HepG2 (cell line): Measurements from ENCODE around the gene STX10. TPM values are rescaled to one million over a fixed set of nuclear protein-coding genes. Genes with fewer than 3 reads are reported as not detected.
A peak's percentile ranks its signal among the peaks of the same experiment; 100 is the strongest.

Experiments
- AKAP8 ChIP-seq: sonication (generic); formaldehyde crosslinking; IDR thresholded peaks from 2 replicates; pipeline ENCODE4 v1.5.1; 2020; ENCODE audit warnings: mild to moderate bottlenecking, missing genetic modification reagents
- HNRNPL ChIP-seq: fragments of 200-400 bp; formaldehyde crosslinking; IDR thresholded peaks from 2 replicates; pipeline ENCODE4 v1.6.1; 2017; ENCODE audit warnings: mild to moderate bottlenecking, low read depth, low read length
- HOXA5 ChIP-seq: sonication (generic); formaldehyde crosslinking; IDR thresholded peaks from 2 replicates; pipeline ENCODE4 v1.4.0; 2020; ENCODE audit warnings: missing genetic modification reagents
- IKZF5 ChIP-seq: IDR thresholded peaks from 2 replicates; pipeline ENCODE4 v1.6.1; 2018; ENCODE audit warnings: missing genetic modification reagents, mild to moderate bottlenecking, missing compliant biosample characterization
- KLF9 ChIP-seq: IDR thresholded peaks from 2 replicates; pipeline ENCODE4 v1.6.1; 2016; ENCODE audit warnings: low read depth
- NFIC ChIP-seq: IDR thresholded peaks from 2 replicates; pipeline ENCODE4 v1.6.1; 2012; ENCODE audit warnings: mild to moderate bottlenecking, low read length, inconsistent platforms
- NR2F6 ChIP-seq, 2 experiments: IDR thresholded peaks; 2 replicates each; pipeline ENCODE4 v1.6.1; 2016; ENCODE audit warnings: antibody characterized with exemption in 1 of 2, mild to moderate bottlenecking in 1 of 2
- SETDB1 ChIP-seq: sonication (generic); formaldehyde crosslinking; IDR thresholded peaks from 2 replicates; pipeline ENCODE4 v1.5.1; 2020; ENCODE audit warnings: missing genetic modification reagents, mild to moderate bottlenecking, borderline replicate concordance
- TEAD2 ChIP-seq: sonication (generic); formaldehyde crosslinking; IDR thresholded peaks from 2 replicates; pipeline ENCODE4 v1.9.0; 2021; ENCODE audit warnings: missing genetic modification reagents
- ZGPAT ChIP-seq: IDR thresholded peaks from 2 replicates; pipeline ENCODE4 v1.6.1; 2016; ENCODE audit warnings: mild to moderate bottlenecking
- ZNF282 ChIP-seq: fragments of 450-650 bp; IDR thresholded peaks from 2 replicates; pipeline ENCODE4 v1.6.1; 2018; ENCODE audit not compliant: partially characterized antibody
- ZNF367 ChIP-seq: sonication (generic); formaldehyde crosslinking; IDR thresholded peaks from 2 replicates; pipeline ENCODE4 v1.4.0; 2020; ENCODE audit warnings: missing genetic modification reagents, borderline replicate concordance
- ZNF547 ChIP-seq: sonication (generic); formaldehyde crosslinking; IDR thresholded peaks from 2 replicates; pipeline ENCODE4 v1.5.1; 2020; ENCODE audit warnings: mild to moderate bottlenecking, missing genetic modification reagents
- ZNF562 ChIP-seq: sonication (generic); formaldehyde crosslinking; IDR thresholded peaks from 2 replicates; pipeline ENCODE4 v1.8.0; 2022; ENCODE audit warnings: missing genetic modification reagents, borderline replicate concordance
- ZNF572 ChIP-seq: sonication (generic); formaldehyde crosslinking; IDR thresholded peaks from 2 replicates; pipeline ENCODE4 v1.5.1; 2020; ENCODE audit warnings: mild to moderate bottlenecking, missing genetic modification reagents
- ZNF629 ChIP-seq: sonication (generic); formaldehyde crosslinking; conservative IDR thresholded peaks from 2 replicates; pipeline ENCODE4 v1.5.0; 2020; ENCODE audit warnings: missing genetic modification reagents
- polyA plus RNA-seq, 8 experiments: library from polyadenylated mRNA; depleted of rRNA in 3 of 8; stranded (reverse) in 7 of 8; unstranded in 1 of 8; fragments of >200 nt; fragmentation: Illumina TruSeq in 4 of 8; extraction: Trizol in 4 of 8; gene quantifications; 2 replicates each; pipeline versions ENCODE4 v1.2.1 to v1.2.3, GENCODE V29; 2011 to 2016; ENCODE audit warnings: low read depth in 4 of 8, missing spikeins in 1 of 8, mixed read lengths in 1 of 8; ENCODE audit not compliant: insufficient read depth in 1 of 8
- total RNA-seq, 5 experiments: library from RNA; depleted of rRNA; stranded (reverse); fragments of >200 nt; fragmentation: Illumina TruSeq; extraction: Trizol; gene quantifications; 2 replicates each; pipeline ENCODE4 v1.2.3, GENCODE V29; 2016; ENCODE audit warnings: low read depth in 1 of 5
- TF ChIP-seq, protein P1 (sequence below): sonication (generic); formaldehyde crosslinking; IDR thresholded peaks from 2 replicates; pipeline ENCODE4 v1.5.0; 2020; ENCODE audit warnings: missing genetic modification reagents
- TF ChIP-seq, protein P2 (sequence below): sonication (generic); formaldehyde crosslinking; IDR thresholded peaks from 2 replicates; pipeline ENCODE4 v1.5.1; 2020; ENCODE audit warnings: missing genetic modification reagents, mild to moderate bottlenecking, borderline replicate concordance
- TF ChIP-seq, protein P3 (sequence below): sonication (generic); formaldehyde crosslinking; IDR thresholded peaks from 2 replicates; pipeline ENCODE4 v1.4.0; 2020; ENCODE audit warnings: missing genetic modification reagents

The STX10 gene
- total and polyA plus RNA-seq, 2 of the 13 experiments (the other 11 are each of a cell fraction or from before 2014, with no cell fraction given) = 47.9 to 66.4 TPM

- TF ChIP-seq, protein P1, sequence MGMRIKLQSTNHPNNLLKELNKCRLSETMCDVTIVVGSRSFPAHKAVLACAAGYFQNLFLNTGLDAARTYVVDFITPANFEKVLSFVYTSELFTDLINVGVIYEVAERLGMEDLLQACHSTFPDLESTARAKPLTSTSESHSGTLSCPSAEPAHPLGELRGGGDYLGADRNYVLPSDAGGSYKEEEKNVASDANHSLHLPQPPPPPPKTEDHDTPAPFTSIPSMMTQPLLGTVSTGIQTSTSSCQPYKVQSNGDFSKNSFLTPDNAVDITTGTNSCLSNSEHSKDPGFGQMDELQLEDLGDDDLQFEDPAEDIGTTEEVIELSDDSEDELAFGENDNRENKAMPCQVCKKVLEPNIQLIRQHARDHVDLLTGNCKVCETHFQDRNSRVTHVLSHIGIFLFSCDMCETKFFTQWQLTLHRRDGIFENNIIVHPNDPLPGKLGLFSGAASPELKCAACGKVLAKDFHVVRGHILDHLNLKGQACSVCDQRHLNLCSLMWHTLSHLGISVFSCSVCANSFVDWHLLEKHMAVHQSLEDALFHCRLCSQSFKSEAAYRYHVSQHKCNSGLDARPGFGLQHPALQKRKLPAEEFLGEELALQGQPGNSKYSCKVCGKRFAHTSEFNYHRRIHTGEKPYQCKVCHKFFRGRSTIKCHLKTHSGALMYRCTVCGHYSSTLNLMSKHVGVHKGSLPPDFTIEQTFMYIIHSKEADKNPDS (CRISPR knock-in tag) = peak; percentile 52; the same call in 1 of the 2 replicates
- no peak; the same call in 1 of the 2 replicates for TF ChIP-seq ZNF547 (CRISPR knock-in tag)
- no peak for TF ChIP-seq SETDB1 (CRISPR knock-in tag)
- TF ChIP-seq KLF9 (CRISPR knock-in tag) = no peak
- TF ChIP-seq NR2F6 (IDR thresholded peaks at IDR 0.05) = no peak
- TF ChIP-seq NR2F6 (CRISPR knock-in tag; IDR thresholded peaks at IDR 0.05) = no peak
- TF ChIP-seq ZNF572 (CRISPR knock-in tag) = no peak
- TF ChIP-seq ZNF629 (CRISPR knock-in tag) = no peak
- no peak for TF ChIP-seq TEAD2
- no peak for TF ChIP-seq HOXA5 (CRISPR knock-in tag)
- no peak for TF ChIP-seq NFIC
- TF ChIP-seq ZNF282 = no peak
- TF ChIP-seq, protein P2, sequence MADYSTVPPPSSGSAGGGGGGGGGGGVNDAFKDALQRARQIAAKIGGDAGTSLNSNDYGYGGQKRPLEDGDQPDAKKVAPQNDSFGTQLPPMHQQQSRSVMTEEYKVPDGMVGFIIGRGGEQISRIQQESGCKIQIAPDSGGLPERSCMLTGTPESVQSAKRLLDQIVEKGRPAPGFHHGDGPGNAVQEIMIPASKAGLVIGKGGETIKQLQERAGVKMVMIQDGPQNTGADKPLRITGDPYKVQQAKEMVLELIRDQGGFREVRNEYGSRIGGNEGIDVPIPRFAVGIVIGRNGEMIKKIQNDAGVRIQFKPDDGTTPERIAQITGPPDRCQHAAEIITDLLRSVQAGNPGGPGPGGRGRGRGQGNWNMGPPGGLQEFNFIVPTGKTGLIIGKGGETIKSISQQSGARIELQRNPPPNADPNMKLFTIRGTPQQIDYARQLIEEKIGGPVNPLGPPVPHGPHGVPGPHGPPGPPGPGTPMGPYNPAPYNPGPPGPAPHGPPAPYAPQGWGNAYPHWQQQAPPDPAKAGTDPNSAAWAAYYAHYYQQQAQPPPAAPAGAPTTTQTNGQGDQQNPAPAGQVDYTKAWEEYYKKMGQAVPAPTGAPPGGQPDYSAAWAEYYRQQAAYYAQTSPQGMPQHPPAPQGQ (CRISPR knock-in tag) = no peak
- no peak for TF ChIP-seq ZNF367 (CRISPR knock-in tag)
- TF ChIP-seq, protein P3, sequence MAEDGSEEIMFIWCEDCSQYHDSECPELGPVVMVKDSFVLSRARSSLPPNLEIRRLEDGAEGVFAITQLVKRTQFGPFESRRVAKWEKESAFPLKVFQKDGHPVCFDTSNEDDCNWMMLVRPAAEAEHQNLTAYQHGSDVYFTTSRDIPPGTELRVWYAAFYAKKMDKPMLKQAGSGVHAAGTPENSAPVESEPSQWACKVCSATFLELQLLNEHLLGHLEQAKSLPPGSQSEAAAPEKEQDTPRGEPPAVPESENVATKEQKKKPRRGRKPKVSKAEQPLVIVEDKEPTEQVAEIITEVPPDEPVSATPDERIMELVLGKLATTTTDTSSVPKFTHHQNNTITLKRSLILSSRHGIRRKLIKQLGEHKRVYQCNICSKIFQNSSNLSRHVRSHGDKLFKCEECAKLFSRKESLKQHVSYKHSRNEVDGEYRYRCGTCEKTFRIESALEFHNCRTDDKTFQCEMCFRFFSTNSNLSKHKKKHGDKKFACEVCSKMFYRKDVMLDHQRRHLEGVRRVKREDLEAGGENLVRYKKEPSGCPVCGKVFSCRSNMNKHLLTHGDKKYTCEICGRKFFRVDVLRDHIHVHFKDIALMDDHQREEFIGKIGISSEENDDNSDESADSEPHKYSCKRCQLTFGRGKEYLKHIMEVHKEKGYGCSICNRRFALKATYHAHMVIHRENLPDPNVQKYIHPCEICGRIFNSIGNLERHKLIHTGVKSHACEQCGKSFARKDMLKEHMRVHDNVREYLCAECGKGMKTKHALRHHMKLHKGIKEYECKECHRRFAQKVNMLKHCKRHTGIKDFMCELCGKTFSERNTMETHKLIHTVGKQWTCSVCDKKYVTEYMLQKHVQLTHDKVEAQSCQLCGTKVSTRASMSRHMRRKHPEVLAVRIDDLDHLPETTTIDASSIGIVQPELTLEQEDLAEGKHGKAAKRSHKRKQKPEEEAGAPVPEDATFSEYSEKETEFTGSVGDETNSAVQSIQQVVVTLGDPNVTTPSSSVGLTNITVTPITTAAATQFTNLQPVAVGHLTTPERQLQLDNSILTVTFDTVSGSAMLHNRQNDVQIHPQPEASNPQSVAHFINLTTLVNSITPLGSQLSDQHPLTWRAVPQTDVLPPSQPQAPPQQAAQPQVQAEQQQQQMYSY (CRISPR knock-in tag) = no peak
- no peak for TF ChIP-seq AKAP8 (CRISPR knock-in tag)
- no peak for TF ChIP-seq IKZF5 (CRISPR knock-in tag)
- TF ChIP-seq ZNF562 = no peak
- TF ChIP-seq HNRNPL = no peak
- peak; percentile 58; the same call in 1 of the 2 replicates for TF ChIP-seq ZGPAT (CRISPR knock-in tag)
Observed at GRCh38 chr19:13102666-13103580, 47.3 kb downstream of the STX10 start, which contains the start of gene LYL1 (continued).
